Measurements from ENCODE around the gene CEP164. TPM values are rescaled to one million over a fixed set of nuclear protein-coding genes. Genes with fewer than 3 reads are reported as not detected.
A peak's percentile ranks its signal among the peaks of the same experiment; 100 is the strongest.

CEP164 gene
- polyA plus RNA-seq, 3 donors, result 4.3 to 32.1 (median 8.0) TPM

- Mint-ChIP-seq H3K36me3 (no peaks in the 10 kb centered on the region), H3K27me3 (ENCODE audit: low read depth in 3 of 3) (peaks cover 1 to 11% (median 7%) of the 10 kb centered on the region in 3 donors), H3K9me3 (no peaks in the 10 kb centered on the region), H3K4me1 (peaks cover 10% of the 10 kb centered on the region), H3K27ac (peak overlapping the region in 2 of 7 donors; percentile 63), H3K4me3 (no peak overlapping the region)
- Histone ChIP-seq H3K4me1 (ENCODE audit: control insufficient read depth in 1 of 2, insufficient read depth in 2 of 2, low read length in 2 of 2) (peaks cover 9 to 10% of the 10 kb centered on the region in 2 donors), H3K4me2 (replicated peaks; ENCODE audit: extremely low read depth, low read length, poor library complexity, severe bottlenecking) (no peak overlapping the region), H3K9me3 (replicated peaks in 1 of 2; ENCODE audit: control insufficient read depth in 1 of 2, insufficient read depth in 1 of 2, low read length in 2 of 2) (no peaks in the 10 kb centered on the region), H4K20me1 (ENCODE audit: insufficient read depth, low read length) (no peaks in the 10 kb centered on the region), H3K27ac (ENCODE audit: low read depth in 1 of 2, low read length in 2 of 2) (no peak overlapping the region), H3K27me3 (ENCODE audit: control insufficient read depth in 2 of 2, insufficient read depth in 2 of 2, low read length in 2 of 2) (no peaks in the 10 kb centered on the region), H2AFZ (ENCODE audit: insufficient read depth, low read depth, low read length, poor library complexity, severe bottlenecking) (no peak overlapping the region), H3K9ac (ENCODE audit: insufficient read depth, low read length, poor library complexity, severe bottlenecking) (no peak overlapping the region), H3K36me3 (replicated peaks in 1 of 2; ENCODE audit: control insufficient read depth in 1 of 2, insufficient read depth in 2 of 2, low read length in 2 of 2) (no peaks in the 10 kb centered on the region), H3K79me2 (ENCODE audit: insufficient read depth, low read length) (no peaks in the 10 kb centered on the region), H3K4me3 (replicated peaks in 1 of 3; ENCODE audit: low read depth in 2 of 3, low read length in 3 of 3) (no peak overlapping the region)
- DNase-seq, result peak; percentile 50 to 63 (median 57)
- WGBS (ENCODE audit: insufficient coverage), result 0% methylated on average over 1 of the region's 5 CpGs
- no peak for TF ChIP-seq CTCF (IDR thresholded peaks at IDR 0.05)
- intact Hi-C loops (cut with micrococcal nuclease), result no loop called here
Observed at GRCh38 chr11:117459979-117460300, 132.3 kb downstream of the CEP164 start.

DNA sequence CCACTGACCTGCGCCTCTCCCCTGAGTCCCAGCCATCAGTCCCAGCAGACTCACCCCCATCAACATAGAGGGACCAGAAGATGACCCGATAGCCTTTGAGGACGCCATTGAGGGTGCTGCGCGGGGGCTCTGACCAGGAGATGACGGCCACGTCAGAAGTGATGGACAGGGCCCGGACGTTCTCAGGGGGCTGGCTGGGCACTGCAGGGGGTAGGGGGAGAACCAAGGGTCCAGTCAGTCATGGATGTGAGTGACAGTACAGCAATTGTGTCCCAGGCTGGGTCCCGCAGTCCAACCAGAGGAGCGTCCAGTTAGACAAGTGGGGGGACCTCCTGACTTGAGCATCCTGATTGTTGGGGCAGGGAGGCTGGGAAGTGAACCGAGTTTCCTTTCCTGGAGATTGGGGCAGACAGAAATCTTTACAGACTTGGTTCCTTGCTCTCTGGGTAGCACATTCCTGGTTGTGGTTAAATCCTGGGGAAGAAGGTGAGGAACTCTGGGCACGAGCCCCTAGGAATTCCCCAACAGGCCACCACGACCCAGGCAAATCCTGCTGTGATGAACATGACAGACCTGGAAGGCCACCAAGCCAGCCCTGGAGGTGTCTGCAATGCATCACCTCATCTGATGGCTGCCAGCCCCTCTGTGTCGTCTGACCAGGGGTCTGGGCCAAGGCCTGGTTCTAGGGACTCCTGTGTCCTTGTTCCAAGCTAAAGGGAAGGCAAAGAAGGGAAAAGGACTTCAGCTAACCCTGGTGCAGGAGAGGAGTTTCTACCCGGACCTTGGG is 133.9 kb downstream of the CEP164 start:
- H3K4me1 Mint-ChIP-seq, result peaks cover 10% of the 10 kb centered on the region
- H3K27me3 Mint-ChIP-seq (ENCODE audit: low read depth in 3 of 3), result peaks cover 1 to 11% (median 7%) of the 10 kb centered on the region in 3 donors
- H3K4me1 ChIP-seq (ENCODE audit: control insufficient read depth in 1 of 2, insufficient read depth in 2 of 2, low read length in 2 of 2), result peaks cover 9 to 10% of the 10 kb centered on the region in 2 donors
- no peaks in the 10 kb centered on the region for H4K20me1 ChIP-seq (ENCODE audit: insufficient read depth, low read length)
- peak overlapping the region in 1 of 7 donors; percentile 10 for H3K27ac Mint-ChIP-seq
- no peaks in the 10 kb centered on the region for H3K36me3 ChIP-seq (replicated peaks in 1 of 2; ENCODE audit: control insufficient read depth in 1 of 2, insufficient read depth in 2 of 2, low read length in 2 of 2)
- intact Hi-C loops (cut with micrococcal nuclease), result no loop called here
- H3K36me3 Mint-ChIP-seq, result no peaks in the 10 kb centered on the region
- H2AFZ ChIP-seq (ENCODE audit: insufficient read depth, low read depth, low read length, poor library complexity, severe bottlenecking), result no peak overlapping the region
- DNase-seq, result no peak
- no peaks in the 10 kb centered on the region for H3K79me2 ChIP-seq (ENCODE audit: insufficient read depth, low read length)
- no peak overlapping the region for H3K27ac ChIP-seq (ENCODE audit: low read depth in 1 of 2, low read length in 2 of 2)
- no peak for TF ChIP-seq CTCF (IDR thresholded peaks at IDR 0.05)
- H3K4me3 ChIP-seq (replicated peaks in 1 of 3; ENCODE audit: low read depth in 2 of 3, low read length in 3 of 3), result no peak overlapping the region
- H3K9me3 ChIP-seq (replicated peaks in 1 of 2; ENCODE audit: control insufficient read depth in 1 of 2, insufficient read depth in 1 of 2, low read length in 2 of 2), result no peaks in the 10 kb centered on the region
- no peaks in the 10 kb centered on the region for H3K27me3 ChIP-seq (ENCODE audit: control insufficient read depth in 2 of 2, insufficient read depth in 2 of 2, low read length in 2 of 2)
- H3K9ac ChIP-seq (ENCODE audit: insufficient read depth, low read length, poor library complexity, severe bottlenecking), result no peak overlapping the region
- no peak overlapping the region for H3K4me2 ChIP-seq (replicated peaks; ENCODE audit: extremely low read depth, low read length, poor library complexity, severe bottlenecking)
- H3K4me3 Mint-ChIP-seq, result no peak overlapping the region
- WGBS (ENCODE audit: insufficient coverage), result 95% methylated on average over 14 of the region's 16 CpGs
- no peaks in the 10 kb centered on the region for H3K9me3 Mint-ChIP-seq
